GM18867 (cell line): ENCODE results near the gene MED15.

Experiments
- ATAC-seq: cut with Tn5 transposase; IDR thresholded peaks from one replicate; pipeline ENCODE4 v1.9.1; 2021; ENCODE audit warnings: mild to moderate bottlenecking, moderate library complexity; ENCODE audit not compliant: unreplicated experiment

MED15 gene

GRCh38 chr22:20550851-20551744, 43.7 kb downstream of the MED15 start:
- no peak for ATAC-seq

DNA sequence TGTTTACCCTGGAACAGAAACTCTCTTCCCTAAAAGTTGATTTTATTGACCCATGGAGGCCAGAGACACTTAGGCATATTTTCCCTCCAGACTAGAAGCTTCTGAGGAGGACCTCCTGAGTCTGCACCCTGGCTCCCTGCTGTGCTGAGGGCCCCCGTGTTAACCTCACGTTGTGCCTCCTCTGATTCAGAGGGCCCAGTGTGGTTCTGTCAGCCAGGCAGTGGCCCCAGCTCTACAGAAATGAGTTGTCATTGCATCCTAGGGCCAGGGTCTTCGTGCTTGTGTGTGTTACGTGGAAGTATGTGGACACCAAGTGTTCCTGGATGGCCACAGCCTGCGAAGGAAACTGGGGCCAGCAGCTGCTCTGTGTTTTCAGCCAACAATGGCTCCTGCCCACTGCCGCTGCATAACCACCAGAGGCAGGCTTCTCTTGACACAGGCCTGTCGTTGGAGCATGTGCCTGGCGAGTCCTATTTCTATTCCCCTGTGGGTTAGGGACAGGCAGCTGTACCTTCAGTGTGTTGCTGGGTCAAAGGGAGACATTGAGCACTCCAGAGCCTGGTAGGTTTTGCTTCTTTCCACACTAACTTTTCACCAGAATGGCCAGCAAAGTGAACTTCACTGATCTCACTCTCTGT, 44.5 kb downstream of the MED15 start:
- ATAC-seq: no peak

DNA sequence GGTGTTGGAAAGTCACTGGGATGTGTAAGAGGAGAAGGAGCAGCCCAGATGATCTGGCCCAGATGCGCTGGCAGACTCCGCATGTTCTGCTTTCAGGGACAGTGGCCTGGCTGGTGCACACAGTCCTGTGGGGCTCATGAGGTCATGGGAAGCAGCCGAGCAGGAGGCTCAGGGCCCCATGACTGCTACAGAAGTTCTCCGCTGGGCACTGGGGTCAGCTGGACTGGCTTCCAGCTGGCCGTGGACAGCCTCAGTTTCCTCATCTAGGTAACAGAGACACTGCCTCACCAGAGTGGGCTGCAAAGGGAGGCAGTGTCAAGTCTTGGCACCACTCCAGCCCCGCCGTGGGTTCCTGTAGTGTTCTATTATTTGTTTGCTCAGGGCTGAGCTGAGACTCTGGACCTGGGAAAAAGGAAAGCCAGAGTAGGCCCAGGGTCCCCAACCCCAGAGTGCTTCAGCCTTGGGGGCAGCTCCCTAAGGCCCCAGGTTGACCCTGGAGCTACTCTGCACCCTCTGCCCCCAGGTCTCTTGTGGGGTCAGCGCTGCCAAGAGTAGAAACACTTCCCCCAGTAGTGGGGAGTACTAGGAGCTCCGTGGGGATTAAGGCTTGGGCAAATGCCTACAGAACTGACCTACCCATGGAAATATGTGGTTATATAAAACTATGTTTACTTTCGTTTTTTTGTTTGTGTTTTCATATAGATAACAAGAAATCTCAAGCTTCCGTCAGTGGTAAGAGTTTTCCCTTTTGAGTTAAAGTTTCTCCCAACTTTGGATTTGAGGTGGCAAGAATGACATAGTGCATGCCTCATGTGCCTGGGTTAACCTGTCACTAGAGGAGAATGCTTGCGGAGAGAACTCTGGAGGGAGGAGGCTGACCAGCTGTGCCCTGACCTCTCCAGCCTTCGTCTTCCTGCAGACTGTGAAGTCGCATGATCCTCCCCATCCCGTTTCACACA, 45.3 kb downstream of the MED15 start:
- ATAC-seq: no peak

DNA sequence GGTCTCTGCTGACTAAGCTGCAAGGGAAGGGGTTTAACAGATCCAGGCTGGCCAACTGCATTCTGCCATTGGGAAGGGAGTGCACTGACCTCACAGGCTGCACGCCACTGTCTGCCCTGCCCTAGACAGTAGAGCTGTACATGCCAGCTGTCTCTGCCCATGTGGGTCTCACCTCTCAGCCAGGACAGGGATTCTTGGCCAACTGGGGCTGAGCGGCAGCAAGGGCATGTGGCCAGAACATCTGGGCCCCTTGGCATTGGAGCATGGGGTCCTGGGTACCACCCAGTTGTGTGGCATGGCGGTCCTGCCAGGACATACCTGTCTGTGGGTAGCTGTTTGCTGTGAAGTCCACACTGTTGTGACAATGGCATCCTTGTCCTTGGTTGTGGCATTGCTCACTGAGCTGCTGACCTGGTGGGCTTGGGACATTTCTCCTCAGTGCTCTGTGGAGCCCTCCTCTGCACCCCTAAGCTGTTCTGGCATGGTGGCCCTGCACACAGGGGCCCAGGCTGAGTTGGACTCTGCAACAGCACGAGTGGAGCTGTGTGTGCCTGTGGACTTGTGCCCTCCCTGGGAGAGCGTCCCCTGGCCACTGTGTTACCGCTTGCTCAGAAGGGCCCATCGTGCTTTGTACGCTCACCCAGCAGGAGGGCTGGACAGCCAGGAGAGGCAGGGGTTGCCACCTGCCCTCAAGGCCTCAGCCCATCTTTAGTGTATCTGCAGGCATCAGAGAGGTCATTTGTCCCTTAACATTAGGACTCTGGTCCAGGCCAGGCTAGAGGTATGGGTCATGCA, 46.7 kb downstream of the MED15 start:
- no peak for ATAC-seq

GRCh38 chr22:20554824-20555223, 47.4 kb downstream of the MED15 start:
- ATAC-seq: no peak

DNA sequence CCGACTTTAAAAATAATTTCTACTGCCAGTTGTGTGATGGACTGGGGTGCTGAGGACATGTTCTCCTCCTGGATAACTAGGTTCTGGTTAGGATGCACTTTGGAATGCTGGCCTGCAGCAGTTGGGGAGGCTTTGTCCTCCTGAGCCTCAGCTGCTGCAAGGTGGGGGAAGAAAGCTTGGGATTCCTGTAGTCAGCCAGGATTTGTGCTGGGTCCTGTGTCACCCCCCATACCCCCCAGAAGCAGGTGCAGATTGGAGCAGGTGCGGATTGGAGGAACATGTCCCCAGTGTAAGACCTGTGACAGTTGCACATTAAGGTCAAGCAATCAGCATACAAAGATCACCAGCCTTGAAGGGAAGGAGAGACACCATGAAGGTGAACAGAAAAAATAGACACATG, 51.1 kb downstream of the MED15 start:
- ATAC-seq: no peak

DNA sequence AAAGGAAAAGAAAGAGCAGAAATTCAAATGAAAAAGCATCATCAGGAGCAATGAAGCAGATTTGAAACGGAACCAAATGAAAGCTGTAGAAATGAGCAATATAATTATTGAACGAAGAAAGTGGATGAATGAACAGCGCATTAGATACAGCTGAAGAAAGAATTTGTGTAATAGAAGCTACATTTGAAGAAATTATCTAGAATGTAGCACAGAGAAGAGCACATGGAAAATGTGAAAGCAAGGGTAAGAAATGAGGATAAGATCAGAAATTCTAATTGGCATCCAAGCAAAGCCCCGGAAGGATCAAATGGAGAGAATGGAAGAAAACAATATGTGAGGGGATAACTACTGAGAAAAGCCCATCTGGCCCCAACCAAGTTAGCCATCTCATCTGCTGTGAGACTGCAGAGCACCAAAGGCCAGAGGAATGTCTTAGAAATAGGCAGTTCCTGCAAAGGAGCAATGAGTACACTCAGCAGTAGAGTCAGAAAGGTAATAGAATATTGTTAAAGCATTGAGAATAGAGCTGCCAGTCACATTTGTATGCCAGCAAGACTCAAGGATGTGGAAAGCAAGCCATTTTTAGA, 51.9 kb downstream of the MED15 start:
- ATAC-seq: no peak

DNA sequence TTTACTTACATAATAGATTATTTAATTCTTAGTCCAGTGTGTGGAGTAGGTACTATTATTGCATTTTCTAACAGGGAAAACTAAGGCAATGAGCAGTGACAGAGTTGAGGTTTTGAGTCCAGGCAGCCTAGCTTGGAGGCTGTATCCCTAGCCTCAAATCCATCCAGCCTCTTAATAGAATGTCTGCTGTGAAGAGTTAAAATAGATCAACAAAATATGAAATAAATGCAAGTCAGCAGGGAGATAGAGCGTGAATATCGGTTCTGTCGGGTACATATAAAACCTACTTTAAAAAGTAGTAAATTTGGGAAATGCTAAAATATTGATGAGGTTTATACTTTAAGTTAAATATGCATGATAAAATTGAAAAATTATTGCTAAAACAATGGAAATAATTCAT, 53.3 kb downstream of the MED15 start:
- no peak for ATAC-seq

- no peak for ATAC-seq
These were observed 54.5 kb downstream of the MED15 start for GRCh38 chr22:20561882-20562281.

DNA sequence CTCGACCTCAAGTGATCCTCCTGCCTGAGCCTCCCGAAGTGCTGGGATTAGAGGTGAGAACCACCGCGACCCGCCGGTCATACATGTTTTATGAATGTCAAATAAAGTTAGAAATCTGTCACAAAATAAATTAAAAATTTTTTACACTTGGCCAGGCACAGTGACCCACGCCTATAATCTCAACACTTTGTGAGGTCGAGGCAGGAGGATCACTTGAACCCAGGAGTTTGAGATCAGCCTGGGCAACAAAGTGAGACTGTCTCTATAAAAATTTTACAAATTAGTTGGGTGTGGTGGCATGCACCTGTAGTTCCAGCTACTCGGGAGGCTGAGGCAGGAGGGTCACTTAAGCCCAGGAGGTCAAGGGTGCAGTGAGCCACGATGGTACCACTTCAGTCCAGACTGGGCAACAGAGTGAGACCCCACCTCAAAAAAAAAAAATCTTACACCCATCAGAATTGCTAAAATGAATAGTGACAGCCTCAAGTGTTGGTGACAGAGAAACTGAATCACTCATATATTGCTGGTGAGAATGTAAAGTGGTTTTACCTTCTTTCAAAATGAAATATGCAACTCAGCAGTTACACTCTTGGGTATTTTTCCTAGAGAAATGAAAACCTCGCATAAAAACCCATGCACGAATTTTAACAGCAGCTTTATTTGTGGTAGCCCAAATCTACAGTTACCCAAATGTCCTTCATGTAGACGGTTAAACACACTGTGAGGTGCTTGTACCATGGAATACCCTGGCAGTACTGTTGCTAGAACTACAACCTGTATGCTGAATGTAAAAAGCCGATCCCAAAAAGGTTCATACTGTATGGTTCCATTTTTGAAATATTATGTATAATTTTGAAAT, 55.4 kb downstream of the MED15 start:
- ATAC-seq: no peak

GRCh38 chr22:20563466-20563906, 56.1 kb downstream of the MED15 start:
- no peak for ATAC-seq

DNA sequence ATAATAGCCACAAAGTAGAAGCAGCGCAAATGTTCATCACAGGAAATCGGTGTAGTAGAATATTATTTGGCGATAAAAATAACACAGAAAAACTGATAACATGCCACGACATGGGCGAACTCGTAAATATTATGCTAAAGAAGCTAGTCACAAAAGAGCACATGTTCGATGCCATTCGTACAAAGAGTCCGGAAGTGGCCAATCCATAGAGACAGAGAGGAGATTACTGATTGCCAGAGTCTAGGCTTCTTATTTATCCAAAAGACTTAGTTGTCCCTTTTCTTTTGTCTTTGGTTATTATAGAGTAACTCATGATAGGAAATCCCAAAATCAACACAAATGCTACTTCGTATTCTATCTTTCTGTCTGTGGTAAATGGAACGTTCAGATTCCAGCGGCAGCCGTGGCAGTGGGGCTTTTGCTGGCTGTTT, 56.5 kb downstream of the MED15 start:
- ATAC-seq: no peak

DNA sequence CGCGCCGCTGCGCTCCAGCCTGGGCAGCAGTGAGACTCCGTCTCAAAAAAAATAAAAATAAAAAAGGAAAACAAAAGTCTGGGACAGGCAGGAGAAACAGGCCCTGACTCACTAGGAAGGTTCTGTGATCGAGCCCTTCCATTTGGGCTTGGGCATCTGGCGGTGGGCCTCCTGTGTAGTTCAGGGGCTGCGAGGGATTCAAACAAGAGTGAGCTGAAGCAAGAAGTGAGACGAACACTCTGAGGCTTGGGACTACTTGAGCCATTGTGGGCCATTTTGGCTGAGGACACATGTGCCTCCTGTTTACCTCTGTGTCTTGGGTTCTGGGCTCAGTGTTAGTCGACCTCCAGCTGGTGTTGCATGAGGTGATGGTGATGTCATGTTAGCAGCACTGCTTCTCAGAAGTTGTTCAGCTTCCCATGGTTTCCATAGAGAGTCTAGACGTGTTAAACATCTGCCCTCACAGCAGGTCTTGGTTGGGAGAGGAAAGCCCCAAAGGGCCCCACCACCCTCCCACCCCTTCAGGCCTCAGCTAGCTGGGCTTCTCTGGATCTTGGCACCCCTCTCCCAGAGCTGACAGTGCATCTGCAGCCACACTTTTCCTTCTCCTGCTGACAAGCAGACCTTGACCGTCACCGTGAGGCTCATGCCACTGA, 57.8 kb downstream of the MED15 start:
- no peak for ATAC-seq

DNA sequence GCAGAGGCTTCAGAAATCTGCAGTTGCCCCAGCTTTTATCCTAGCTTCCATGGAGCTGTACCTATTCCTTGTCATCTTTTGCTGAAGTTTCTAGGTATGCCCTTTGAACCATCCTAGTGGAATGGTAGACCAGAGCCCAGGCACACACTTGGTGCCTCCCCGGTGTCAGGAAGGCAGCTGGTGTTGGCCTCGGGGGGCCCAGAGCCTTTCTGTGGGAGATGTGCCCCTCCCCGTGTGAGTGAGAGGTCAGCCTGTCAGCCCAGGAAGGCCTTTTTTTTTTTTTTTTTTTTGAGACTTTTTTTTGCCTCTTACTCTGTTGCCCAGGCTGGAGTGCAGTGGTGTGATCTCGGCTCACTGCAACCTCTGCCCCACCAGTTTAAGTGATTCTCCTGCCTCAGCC, 58.4 kb downstream of the MED15 start:
- no peak for ATAC-seq

DNA sequence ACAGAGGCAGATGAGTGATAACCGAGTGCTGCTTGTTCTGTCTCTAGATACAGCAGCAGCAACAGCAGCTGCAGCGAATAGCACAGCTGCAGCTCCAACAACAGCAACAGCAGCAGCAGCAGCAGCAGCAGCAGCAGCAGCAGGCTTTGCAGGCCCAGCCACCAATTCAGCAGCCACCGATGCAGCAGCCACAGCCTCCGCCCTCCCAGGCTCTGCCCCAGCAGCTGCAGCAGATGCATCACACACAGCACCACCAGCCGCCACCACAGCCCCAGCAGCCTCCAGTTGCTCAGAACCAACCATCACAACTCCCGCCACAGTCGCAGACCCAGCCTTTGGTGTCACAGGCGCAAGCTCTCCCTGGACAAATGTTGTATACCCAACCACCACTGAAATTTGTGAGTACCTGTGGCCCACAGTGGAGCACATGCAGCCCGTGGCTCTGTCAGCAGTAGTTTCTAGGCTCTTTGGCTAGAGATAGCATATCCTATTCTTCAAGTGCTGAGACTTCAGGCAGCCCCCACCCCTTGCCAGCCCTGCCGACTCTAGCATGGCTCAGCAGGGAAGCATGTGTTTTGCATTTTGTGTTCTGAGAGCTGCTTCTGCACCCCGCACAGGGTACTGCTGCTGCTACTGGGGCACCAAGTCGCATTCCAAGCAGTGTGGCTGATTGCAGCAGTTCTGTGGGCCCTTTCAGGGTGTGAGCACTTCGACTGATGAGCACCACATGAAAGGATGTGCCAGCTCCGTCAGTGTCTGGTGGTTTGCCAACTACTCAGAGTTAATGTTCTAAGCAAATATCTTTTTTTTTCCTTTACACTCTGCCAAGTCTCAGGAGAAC, 59.2 kb downstream of the MED15 start:
- no peak for ATAC-seq

- ATAC-seq: no peak
These were observed 60.0 kb downstream of the MED15 start for GRCh38 chr22:20567371-20567847.

- no peak for ATAC-seq
These were observed 60.6 kb downstream of the MED15 start for GRCh38 chr22:20567993-20568417.
